Ascending aorta (tissue), 2 donors: ENCODE measurements around the gene ST6GALNAC3. TPM values are rescaled to one million over a fixed set of nuclear protein-coding genes. Genes with fewer than 3 reads are reported as not detected.

Experiments
- DNase-seq, 2 donors: peaks; one replicate each; pipeline ENCODE4 v3.0.0-alpha.2; 2019; ENCODE audit warnings: low spot score in 2 of 2
- H3K27ac ChIP-seq, 2 donors: fragments of 200-600 bp; sonication (generic); one replicate each; pipeline ENCODE4 v1.5.1; 2016 to 2017; ENCODE audit warnings: mild to moderate bottlenecking in 1 of 2
- H3K27me3 ChIP-seq: fragments of 200-600 bp; sonication (generic); one replicate; pipeline ENCODE4 v1.5.1; 2017
- H3K36me3 ChIP-seq, 2 donors: fragments of 200-600 bp; sonication (generic); one replicate each; pipeline ENCODE4 v1.5.1; 2016
- H3K4me1 ChIP-seq, 2 donors: fragments of 200-600 bp; sonication (generic); one replicate each; pipeline ENCODE4 v1.5.1; 2016 to 2017; ENCODE audit warnings: mild to moderate bottlenecking in 1 of 2
- H3K4me3 ChIP-seq, 2 donors: fragments of 200-600 bp; sonication (generic); one replicate each; pipeline ENCODE4 v1.5.1; 2016 to 2017; ENCODE audit warnings: mild to moderate bottlenecking in 1 of 2
- H3K9me3 ChIP-seq, 2 donors: fragments of 200-600 bp; sonication (generic); one replicate each; pipeline ENCODE4 v1.5.1; 2016
- CTCF ChIP-seq, 3 experiments: fragments of 200-600 bp in 2 of 3; fragments of 450-650 bp in 1 of 3; sonication (generic) in 2 of 3; IDR thresholded peaks; one replicate each; pipeline ENCODE4 v1.5.1; 2016 to 2019; ENCODE audit warnings: antibody characterized with exemption in 3 of 3, mild to moderate bottlenecking in 1 of 3, moderate library complexity in 1 of 3
- intact Hi-C: fragments of 100-400 bp; cut with DNase I; formaldehyde crosslinking; loops from one replicate; pipeline ENCODE4 v1.15.1; 2023
- total RNA-seq: library from RNA; depleted of rRNA; stranded (reverse); fragments of >200 nt; gene quantifications from one replicate; pipeline ENCODE4 v1.1.0, GENCODE V29; 2016

Gene ST6GALNAC3
- total RNA-seq, 1 donor from 2014 or later, result 34.5 TPM

- intact Hi-C loops, result no loop called here
- Histone ChIP-seq H3K4me1 (peaks cover 0 to 14% of the 10 kb centered on the region in 2 donors), H3K9me3 (no peaks in the 10 kb centered on the region), H3K27me3 (no peaks in the 10 kb centered on the region), H3K36me3 (no peaks in the 10 kb centered on the region), H3K27ac (no peak overlapping the region), H3K4me3 (no peak overlapping the region)
- no peak for TF ChIP-seq CTCF (IDR thresholded peaks at IDR 0.05)
- DNase-seq, result no peak
Observed at GRCh38 chr1:76141929-76142328, 67.4 kb downstream of the ST6GALNAC3 start.

DNA sequence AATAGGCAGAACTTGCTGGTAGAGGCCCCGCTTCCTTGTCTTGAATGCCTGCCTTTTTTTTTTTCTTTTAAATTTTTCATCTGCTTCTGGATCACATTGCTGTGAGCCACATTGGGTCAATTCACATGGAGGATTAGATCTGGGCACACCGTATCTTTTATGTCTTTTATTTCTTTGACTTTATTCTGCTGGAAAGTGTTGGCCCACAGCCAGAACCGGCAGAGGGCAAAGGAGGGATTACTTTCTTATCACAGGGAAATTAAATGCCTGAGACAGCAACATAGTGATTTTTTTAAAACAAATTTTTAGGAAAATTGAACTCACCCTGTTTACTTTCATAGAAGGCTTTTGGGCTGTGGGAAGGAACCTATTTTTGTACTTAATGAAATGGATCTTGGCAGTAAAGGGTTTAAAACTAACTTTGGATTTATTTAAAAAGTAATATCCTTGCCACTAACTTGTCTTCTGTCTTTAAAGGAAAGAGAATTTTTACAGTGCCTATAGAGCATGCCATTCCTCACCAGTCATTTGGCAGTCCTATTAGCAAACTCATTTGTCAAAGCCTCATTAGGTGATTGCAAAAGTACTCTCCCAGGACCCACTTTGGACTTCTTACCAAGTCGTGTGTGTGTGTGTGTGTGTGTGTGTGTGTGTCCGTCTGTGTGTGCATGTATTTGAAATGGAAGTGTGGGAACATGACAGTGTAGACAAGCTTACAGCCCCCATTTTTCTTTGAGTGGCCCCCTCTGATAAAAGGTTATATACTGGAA is 68.4 kb downstream of the ST6GALNAC3 start:
- Histone ChIP-seq H3K27ac (peak overlapping the region in 1 of 2 donors; percentile 13), H3K27me3 (no peaks in the 10 kb centered on the region), H3K36me3 (no peaks in the 10 kb centered on the region), H3K4me3 (no peak overlapping the region), H3K4me1 (peaks cover 0 to 14% of the 10 kb centered on the region in 2 donors), H3K9me3 (no peaks in the 10 kb centered on the region)
- intact Hi-C loops, result no loop called here
- no peak for DNase-seq
- TF ChIP-seq CTCF (IDR thresholded peaks at IDR 0.05), result no peak

- no peak for TF ChIP-seq CTCF (IDR thresholded peaks at IDR 0.05)
Observed at GRCh38 chr1:76144247-76144646, 69.7 kb downstream of the ST6GALNAC3 start.

GRCh38 chr1:76145332-76145731 is 70.8 kb downstream of the ST6GALNAC3 start:
- peaks cover 0 to 14% of the 10 kb centered on the region in 2 donors for H3K4me1 ChIP-seq
- no peak overlapping the region for H3K4me3 ChIP-seq
- intact Hi-C loops, result no loop called here
- H3K27me3 ChIP-seq, result no peaks in the 10 kb centered on the region
- H3K36me3 ChIP-seq, result no peaks in the 10 kb centered on the region
- H3K27ac ChIP-seq, result no peak overlapping the region
- no peaks in the 10 kb centered on the region for H3K9me3 ChIP-seq
- TF ChIP-seq CTCF (IDR thresholded peaks at IDR 0.05), result no peak
- no peak for DNase-seq

More at GRCh38 chr1:76144247-76144646, 69.7 kb downstream of the ST6GALNAC3 start:
- H3K4me3 ChIP-seq, result no peak overlapping the region
- no peak for DNase-seq
- no peaks in the 10 kb centered on the region for H3K36me3 ChIP-seq
- no peaks in the 10 kb centered on the region for H3K27me3 ChIP-seq
- H3K4me1 ChIP-seq, result peaks cover 0 to 14% of the 10 kb centered on the region in 2 donors
- intact Hi-C loops, result no loop called here
- no peaks in the 10 kb centered on the region for H3K9me3 ChIP-seq
- no peak overlapping the region for H3K27ac ChIP-seq

DNA sequence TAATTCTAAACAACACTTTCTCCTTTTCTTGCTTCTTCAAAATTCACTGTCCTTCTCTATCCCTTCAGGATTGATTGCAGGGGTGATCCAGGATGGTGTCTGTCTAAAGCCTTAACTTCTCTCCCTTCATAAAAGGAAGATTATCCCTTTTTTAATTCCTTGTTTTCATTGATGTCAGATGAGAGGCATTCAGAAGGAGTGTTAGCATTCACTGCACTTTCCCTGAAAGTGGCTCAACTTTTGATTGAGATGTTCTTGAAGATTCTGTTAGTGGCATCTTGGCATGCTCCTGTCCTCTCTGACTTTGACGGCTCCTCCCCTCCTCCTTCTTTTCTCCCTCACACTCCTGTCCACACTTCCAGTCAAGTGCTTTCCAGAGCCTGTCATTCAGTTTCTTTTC is 71.6 kb downstream of the ST6GALNAC3 start:
- Histone ChIP-seq H3K27me3 (no peaks in the 10 kb centered on the region), H3K4me3 (no peak overlapping the region), H3K9me3 (no peaks in the 10 kb centered on the region), H3K36me3 (no peaks in the 10 kb centered on the region), H3K4me1 (peaks cover 0 to 14% of the 10 kb centered on the region in 2 donors), H3K27ac (no peak overlapping the region)
- no peak for DNase-seq
- no peak for TF ChIP-seq CTCF (IDR thresholded peaks at IDR 0.05)
- intact Hi-C loops, result no loop called here
